Ascending aorta (tissue), 2 donors: ENCODE measurements around the gene AP1B1. TPM values are rescaled to one million over a fixed set of nuclear protein-coding genes. Genes with fewer than 3 reads are reported as not detected.

Experiments used
- DNase-seq, 2 donors: peaks; one replicate each; pipeline ENCODE4 v3.0.0-alpha.2; 2019; ENCODE audit warnings: low spot score in 2 of 2
- H3K27ac ChIP-seq, 2 donors: fragments of 200-600 bp; sonication (generic); one replicate each; pipeline ENCODE4 v1.5.1; 2016 to 2017; ENCODE audit warnings: mild to moderate bottlenecking in 1 of 2
- H3K27me3 ChIP-seq: fragments of 200-600 bp; sonication (generic); one replicate; pipeline ENCODE4 v1.5.1; 2017
- H3K36me3 ChIP-seq, 2 donors: fragments of 200-600 bp; sonication (generic); one replicate each; pipeline ENCODE4 v1.5.1; 2016
- H3K4me1 ChIP-seq, 2 donors: fragments of 200-600 bp; sonication (generic); one replicate each; pipeline ENCODE4 v1.5.1; 2016 to 2017; ENCODE audit warnings: mild to moderate bottlenecking in 1 of 2
- H3K4me3 ChIP-seq, 2 donors: fragments of 200-600 bp; sonication (generic); one replicate each; pipeline ENCODE4 v1.5.1; 2016 to 2017; ENCODE audit warnings: mild to moderate bottlenecking in 1 of 2
- H3K9me3 ChIP-seq, 2 donors: fragments of 200-600 bp; sonication (generic); one replicate each; pipeline ENCODE4 v1.5.1; 2016
- intact Hi-C: fragments of 100-400 bp; cut with DNase I; formaldehyde crosslinking; loops from one replicate; pipeline ENCODE4 v1.15.1; 2023
- total RNA-seq: library from RNA; depleted of rRNA; stranded (reverse); fragments of >200 nt; gene quantifications from one replicate; pipeline ENCODE4 v1.1.0, GENCODE V29; 2016
- TF ChIP-seq, protein P1 (sequence below), 3 experiments: fragments of 200-600 bp in 2 of 3; fragments of 450-650 bp in 1 of 3; sonication (generic) in 2 of 3; IDR thresholded peaks; one replicate each; pipeline ENCODE4 v1.5.1; 2016 to 2019; ENCODE audit warnings: antibody characterized with exemption in 3 of 3, mild to moderate bottlenecking in 1 of 3, moderate library complexity in 1 of 3

Gene AP1B1
- total RNA-seq, 1 donor from 2014 or later, result 86.4 TPM

DNA sequence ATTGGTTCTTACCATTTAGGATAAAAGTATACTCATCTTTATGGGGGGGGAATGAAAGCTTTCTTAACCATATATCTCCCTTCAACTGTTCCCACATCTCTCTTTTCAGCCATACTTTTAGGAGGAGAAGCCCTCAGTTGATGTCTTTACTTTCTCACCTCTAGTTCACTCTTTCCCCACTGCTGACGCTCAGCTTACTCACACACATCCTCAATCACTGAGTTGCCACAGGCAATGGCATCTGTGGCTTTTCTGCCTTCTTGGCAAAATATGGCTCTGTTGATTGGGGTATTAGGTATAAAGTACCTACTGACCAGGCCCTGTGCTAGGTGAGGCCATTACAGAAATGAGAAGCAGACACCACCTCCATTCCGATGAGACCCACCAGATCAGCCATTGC lies 12.2 kb upstream of the AP1B1 start:
- intact Hi-C loops, result no loop called here
- H3K4me1 ChIP-seq, result no peaks in the 10 kb centered on the region
- no peaks in the 10 kb centered on the region for H3K9me3 ChIP-seq
- TF ChIP-seq, protein P1, sequence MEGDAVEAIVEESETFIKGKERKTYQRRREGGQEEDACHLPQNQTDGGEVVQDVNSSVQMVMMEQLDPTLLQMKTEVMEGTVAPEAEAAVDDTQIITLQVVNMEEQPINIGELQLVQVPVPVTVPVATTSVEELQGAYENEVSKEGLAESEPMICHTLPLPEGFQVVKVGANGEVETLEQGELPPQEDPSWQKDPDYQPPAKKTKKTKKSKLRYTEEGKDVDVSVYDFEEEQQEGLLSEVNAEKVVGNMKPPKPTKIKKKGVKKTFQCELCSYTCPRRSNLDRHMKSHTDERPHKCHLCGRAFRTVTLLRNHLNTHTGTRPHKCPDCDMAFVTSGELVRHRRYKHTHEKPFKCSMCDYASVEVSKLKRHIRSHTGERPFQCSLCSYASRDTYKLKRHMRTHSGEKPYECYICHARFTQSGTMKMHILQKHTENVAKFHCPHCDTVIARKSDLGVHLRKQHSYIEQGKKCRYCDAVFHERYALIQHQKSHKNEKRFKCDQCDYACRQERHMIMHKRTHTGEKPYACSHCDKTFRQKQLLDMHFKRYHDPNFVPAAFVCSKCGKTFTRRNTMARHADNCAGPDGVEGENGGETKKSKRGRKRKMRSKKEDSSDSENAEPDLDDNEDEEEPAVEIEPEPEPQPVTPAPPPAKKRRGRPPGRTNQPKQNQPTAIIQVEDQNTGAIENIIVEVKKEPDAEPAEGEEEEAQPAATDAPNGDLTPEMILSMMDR (IDR thresholded peaks at IDR 0.05), result no peak
- no peaks in the 10 kb centered on the region for H3K36me3 ChIP-seq
- DNase-seq, result peak in 1 of 2 donors; percentile 3
- no peak overlapping the region for H3K27ac ChIP-seq
- no peak overlapping the region for H3K4me3 ChIP-seq
- H3K27me3 ChIP-seq, result no peaks in the 10 kb centered on the region

DNA sequence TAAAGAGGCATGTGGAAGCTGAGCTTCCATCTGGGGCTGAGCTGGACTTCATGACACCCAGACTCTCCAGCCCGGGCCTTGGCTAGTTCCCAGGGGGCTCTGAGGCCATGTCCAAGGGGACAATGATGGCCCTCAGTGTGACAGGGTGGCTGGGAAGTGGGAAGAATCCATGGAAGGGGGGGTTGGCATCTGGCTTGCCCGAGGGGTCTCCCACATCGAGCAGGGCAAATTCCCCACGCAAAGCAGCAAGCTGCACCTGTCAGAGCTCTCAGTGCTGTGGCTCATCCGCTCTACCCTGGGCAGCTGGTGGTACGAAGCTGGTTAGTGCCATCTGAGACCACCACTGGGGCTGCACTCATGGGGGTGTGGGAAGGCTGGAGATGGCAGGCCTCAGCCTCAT lies 9.4 kb upstream of the AP1B1 start:
- Histone ChIP-seq H3K4me1 (no peaks in the 10 kb centered on the region), H3K9me3 (no peaks in the 10 kb centered on the region), H3K27me3 (no peaks in the 10 kb centered on the region), H3K36me3 (no peaks in the 10 kb centered on the region), H3K27ac (no peak overlapping the region), H3K4me3 (no peak overlapping the region)
- peak in 1 of 2 donors; percentile 31 for DNase-seq
- intact Hi-C loops, result loop anchor here (10.0 kb wide), 1 partner anchor 107 kb away; no protein-coding TSS in a partner anchor
- TF ChIP-seq, protein P1 (IDR thresholded peaks at IDR 0.05), result no peak

DNA sequence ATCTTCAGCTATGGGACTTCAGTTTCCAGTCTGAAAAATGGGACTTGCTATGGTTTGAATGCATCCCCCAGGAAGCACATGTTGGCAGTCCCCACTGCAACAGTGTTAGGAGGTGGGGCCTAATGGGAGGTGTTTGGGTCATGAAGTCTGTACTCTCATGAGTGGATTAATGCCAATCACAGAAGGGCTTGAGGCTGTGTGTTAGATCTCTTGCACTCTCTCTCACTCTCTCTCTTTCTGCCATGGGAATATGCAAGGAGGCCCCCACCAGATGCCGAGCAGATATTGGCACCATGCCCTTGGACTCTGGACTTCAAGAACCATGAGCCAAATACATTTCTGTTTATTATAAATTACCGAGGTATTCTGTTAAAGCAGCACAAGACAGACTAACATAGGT lies 7.8 kb upstream of the AP1B1 start:
- Histone ChIP-seq H3K4me1 (no peaks in the 10 kb centered on the region), H3K27me3 (no peaks in the 10 kb centered on the region), H3K4me3 (no peak overlapping the region), H3K9me3 (no peaks in the 10 kb centered on the region), H3K27ac (no peak overlapping the region), H3K36me3 (no peaks in the 10 kb centered on the region)
- intact Hi-C loops, result loop anchor here (10.0 kb wide), 1 partner anchor 109 kb away; no protein-coding TSS in a partner anchor
- DNase-seq, result peak in 1 of 2 donors; percentile 3
- TF ChIP-seq, protein P1 (IDR thresholded peaks at IDR 0.05), result no peak

DNA sequence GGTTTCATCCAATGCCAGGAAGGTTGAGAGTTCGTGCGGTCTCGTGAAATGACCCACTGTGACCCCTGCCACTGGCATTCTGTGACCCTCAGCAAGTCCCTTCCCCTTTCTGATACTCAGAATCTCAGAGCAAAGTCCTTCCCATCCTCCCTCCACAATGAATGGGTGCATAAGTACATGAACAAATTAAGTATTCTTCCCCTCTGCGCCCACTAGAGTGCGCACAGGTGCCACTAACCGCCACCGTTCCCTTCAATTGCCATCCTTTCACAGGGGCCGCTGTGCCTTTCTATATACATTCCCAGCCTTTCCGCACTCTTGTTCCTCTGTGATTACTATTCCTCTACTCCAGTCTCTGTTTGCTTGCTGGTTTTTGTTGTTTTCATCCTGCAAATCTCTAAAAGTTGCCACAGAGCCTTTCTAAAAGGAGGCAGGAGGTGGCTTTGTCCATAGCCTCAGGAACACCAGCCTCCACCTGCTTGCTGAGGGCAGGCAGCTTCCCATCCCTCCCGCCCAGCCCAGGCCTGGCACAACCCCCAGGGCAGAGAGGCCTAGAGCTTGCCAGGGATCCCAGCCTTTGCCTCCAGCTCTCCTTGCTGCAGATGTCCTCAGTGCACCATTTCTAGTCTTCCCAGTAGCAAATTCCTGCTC lies 6.7 kb upstream of the AP1B1 start:
- no peaks in the 10 kb centered on the region for H3K4me1 ChIP-seq
- TF ChIP-seq, protein P1 (IDR thresholded peaks at IDR 0.05), result peak; percentile 69 to 82 (median 71)
- DNase-seq, result peak in 1 of 2 donors; percentile 77
- H3K36me3 ChIP-seq, result no peaks in the 10 kb centered on the region
- no peak overlapping the region for H3K4me3 ChIP-seq
- no peaks in the 10 kb centered on the region for H3K27me3 ChIP-seq
- no peak overlapping the region for H3K27ac ChIP-seq
- intact Hi-C loops, result loop anchor here (10.0 kb wide), 1 partner anchor 110 kb away; no protein-coding TSS in a partner anchor
- no peaks in the 10 kb centered on the region for H3K9me3 ChIP-seq

DNA sequence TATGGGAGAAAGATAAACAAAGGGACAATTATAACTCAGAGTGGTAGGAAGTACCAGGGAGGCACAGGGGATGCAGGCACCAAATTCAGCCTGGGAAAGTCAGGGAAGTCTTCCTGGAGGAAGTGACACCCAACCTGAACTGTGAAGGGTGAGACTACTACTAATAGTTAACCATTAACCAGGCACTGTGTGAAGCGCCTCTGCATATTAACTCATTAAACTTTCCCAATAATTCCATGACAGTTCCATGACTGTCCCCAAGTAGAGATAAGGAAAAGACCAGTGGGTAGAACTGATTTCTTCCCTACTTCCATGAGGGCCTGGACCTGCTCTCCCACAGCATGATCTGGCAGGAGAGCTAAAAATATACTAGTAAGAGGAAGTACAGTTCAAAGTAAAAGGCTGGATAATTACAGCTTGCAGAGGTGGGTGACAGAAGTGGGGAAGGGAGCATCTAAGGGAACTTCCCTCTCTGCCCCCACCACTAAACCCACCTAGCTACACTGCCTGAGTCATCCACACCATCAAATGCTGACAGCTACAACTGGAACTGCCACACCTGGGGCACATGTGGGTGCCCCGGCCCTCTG lies 4.7 kb upstream of the AP1B1 start:
- Histone ChIP-seq H3K27me3 (no peaks in the 10 kb centered on the region), H3K36me3 (no peaks in the 10 kb centered on the region), H3K4me1 (peaks cover 0 to 7% of the 10 kb centered on the region in 2 donors), H3K27ac (no peak overlapping the region), H3K9me3 (no peaks in the 10 kb centered on the region), H3K4me3 (no peak overlapping the region)
- TF ChIP-seq, protein P1 (IDR thresholded peaks at IDR 0.05), result no peak
- DNase-seq, result peak in 1 of 2 donors; percentile 39
- intact Hi-C loops, result loop anchor here (10.0 kb wide), 1 partner anchor 112 kb away; no protein-coding TSS in a partner anchor
